GM04504 (cell line): ENCODE results near the gene PCYT2.
"Not testable (repeated sequence)": the region's sequence is repeated elsewhere in the genome, so short reads cannot be mapped to it uniquely, and the experiment has no call there.

Experiments
- DNase-seq: peaks from one replicate; pipeline ENCODE4 v3.0.0-alpha.2; 2012; ENCODE audit warnings: low read depth

Gene PCYT2

DNA sequence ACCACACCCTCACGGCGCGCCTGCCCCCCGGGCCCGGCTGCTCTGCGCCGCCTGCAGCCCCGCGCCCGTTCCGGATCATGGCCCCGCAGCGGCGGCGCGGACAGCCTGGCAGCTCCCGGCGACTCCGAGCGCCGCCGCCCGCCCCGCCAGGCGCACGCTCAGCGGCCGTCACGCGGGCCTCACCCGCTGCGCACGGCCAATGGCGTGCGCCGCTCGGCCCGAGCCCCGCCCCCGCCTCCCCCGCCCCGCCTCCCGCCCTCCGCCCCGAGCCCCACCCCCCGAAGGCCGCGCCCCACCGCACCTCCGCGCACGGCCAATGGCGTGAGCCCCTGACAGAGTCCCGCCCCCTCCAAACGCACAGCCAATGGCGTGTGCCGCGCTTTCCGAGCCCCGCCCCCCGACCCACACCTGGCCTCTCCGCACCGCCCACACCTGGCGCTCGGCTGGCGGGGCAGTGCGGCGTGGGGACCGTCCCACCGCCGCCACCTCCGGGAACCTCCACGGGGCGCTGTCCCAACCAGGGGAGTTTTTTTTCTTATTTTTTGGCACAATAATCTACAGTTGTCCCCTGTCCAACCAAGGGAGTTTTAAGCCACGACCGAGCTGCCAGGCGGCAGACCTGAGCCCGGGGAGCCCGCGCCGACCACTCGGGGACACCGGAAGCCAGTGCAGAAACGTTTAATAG lies at the start of gene PCYT2:
TSS of gene PCYT2 (minus strand) at position 123 of the 685 bp plus-strand sequence. CDS start at position 79, 44 bp downstream.
- DNase-seq: peak; percentile 59

GRCh38 chr17:81960130-81960958 lies 49.1 kb upstream of the PCYT2 start:
- DNase-seq: no peak

- DNase-seq: no peak
Observed at GRCh38 chr17:81959362-81960129, 48.3 kb upstream of the PCYT2 start.

GRCh38 chr17:81958633-81959342 lies 47.6 kb upstream of the PCYT2 start:
- no peak for DNase-seq

DNA sequence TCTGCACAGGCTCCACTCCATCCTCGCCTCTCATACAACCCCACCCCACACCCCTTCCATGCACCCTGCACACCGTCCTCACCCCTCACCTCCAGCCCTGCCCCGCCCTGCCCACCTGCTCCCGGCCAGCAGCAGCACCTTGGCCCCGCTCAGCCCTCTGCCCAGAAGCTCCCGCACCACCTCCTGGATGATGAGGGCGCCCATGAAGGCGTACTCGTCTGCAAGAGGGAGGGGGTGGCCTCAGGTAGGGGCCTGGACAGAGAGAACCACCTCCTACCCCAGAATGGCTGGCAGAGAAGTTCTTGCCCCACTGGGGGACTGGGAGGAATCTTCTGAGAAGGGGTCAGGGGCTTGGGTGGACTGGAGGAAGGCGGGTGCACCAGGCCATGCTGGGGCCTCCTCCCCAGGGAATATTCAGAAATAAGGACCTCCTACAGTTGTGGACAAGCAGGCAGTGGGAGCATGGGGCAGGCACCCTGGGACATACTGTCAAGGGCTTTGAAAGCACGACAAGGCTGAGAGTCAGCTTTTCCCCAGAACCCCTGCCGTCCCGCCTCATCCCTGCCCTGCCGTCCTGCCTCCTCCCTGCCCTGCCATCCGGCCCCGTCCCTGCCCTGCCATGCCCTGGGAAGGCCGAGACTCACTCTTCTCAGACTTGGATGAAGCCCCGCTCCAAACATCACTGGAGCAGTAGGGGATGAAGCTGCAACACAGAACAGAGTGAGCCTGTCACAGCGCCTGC lies 46.7 kb upstream of the PCYT2 start:
- no peak for DNase-seq

GRCh38 chr17:81956607-81957589 lies 45.7 kb upstream of the PCYT2 start:
- DNase-seq: no peak

- no peak for DNase-seq
Observed at GRCh38 chr17:81955756-81956544, 44.8 kb upstream of the PCYT2 start.

DNA sequence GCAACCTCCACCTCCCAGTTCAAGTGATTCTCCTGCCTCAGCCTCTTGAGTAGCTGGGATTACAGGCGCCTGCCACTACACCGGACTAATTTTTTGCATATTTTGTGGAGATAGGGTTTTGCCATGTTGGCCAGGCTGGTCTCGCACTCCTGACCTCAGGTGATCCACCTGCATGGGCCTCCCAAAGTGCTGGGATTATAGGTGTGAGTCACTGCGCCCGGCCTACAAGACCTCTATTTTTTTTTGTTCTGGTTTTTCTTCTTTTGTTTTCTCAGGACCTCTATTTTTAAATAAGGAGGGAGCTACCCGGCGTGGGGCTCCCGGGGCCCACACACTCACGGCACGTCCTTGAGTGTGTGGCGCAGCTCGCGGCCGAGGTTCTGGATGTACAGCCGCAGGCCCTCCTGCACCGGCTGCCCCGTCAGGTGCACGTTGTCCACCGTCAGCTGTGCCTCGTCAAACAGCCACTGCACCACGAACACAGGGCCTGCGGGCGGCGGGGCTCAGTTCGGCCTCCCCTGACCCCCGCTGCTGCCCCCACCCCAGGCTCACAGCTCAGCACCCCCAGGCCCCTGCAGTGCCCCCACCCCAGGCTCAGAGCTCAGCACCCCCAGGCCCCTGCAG lies 44.0 kb upstream of the PCYT2 start:
- no peak for DNase-seq

DNA sequence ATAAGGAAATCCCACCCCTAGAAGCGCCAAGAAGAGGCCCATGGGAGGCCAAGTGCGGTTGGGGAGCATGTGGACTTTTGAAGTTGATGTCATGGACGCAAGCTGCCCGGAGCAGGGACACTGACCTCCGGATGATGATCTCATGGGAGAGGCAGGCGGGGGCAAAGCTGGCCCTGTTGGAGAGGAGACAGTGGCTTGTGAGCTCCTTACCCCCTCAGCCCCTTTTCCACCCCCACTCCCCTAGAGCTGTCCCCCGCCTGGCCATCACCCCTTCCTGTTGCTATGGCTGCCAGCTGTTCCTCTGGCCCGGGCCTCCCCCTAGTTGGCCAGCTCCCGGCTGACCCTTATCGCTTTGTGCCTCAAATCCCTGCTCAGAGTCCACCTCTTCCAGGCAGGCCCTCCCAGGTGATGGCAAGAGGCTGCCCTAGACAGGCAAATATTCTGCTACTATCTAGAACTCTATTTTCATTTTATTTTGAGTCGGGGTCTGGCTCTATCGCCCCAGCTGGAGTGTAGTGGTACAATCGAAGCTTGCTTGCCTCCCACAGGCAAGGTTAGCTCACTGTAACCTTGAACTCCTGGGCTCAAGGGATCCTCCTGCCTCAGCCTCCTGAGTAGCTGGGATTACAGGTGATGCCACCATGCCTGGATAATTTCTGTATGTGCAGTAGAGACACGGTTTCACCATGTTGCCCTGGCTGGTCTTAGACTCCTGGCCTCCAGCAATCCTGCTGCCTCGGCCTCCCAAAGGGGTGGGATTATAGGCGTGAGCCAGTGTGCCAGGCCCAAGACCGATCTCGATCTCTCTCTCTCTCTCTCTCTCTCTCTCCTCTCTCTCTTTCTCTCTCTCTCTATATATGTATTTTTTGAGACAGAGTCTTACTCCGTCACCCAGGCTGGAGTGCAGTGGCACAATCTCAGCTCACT lies 43.2 kb upstream of the PCYT2 start:
- DNase-seq: no peak

- not testable (repeated sequence) for DNase-seq
Observed at GRCh38 chr17:81953443-81953842, 42.2 kb upstream of the PCYT2 start.

DNA sequence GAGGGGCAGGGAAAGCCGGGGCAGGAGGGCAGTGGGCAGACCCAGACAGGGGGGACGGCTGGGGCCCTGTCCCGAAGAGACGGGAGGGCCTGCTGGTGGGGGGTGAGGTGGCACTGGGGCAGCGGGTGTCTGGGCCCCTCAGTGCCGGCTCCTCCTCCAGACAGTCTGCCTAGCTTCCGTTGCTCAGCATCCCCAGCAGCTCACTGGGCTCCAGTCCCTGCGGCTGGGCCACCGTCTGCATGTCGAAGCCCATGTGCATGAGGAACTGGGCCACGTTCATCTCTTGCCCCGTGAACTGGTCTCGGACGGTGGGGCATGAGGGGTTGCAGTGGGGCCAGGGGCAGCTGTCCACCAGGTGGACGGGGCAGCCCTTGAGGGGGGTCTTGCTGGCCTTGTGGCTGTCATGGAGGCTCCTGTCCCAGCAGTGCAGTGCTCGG lies 41.6 kb upstream of the PCYT2 start:
- no peak for DNase-seq

- no peak for DNase-seq
Observed at GRCh38 chr17:81951785-81952684, 40.8 kb upstream of the PCYT2 start.

DNA sequence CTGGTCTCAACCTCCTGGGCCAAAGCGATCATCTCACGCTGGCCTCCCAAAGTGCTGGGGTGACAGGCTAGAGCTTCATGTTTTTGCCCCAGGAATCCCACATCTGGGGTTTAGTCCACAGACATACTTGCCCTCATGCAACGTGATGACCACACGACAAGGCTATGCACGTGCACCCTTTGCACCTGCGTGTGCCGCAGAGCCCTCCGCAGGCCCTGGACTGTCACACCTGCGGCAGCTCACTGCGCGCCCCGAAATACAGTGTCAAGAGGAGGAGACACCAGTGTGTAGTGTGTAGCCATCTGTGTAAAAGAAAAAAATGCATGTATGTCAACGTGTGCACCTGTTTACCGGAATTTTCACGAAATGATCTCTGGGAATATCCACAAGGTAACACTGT lies 39.3 kb upstream of the PCYT2 start:
- no peak for DNase-seq

GRCh38 chr17:81948635-81949378 lies 37.6 kb upstream of the PCYT2 start:
- no peak for DNase-seq

- no peak for DNase-seq
Observed at GRCh38 chr17:81947189-81947588, 36.0 kb upstream of the PCYT2 start, which contains the start of gene MYADML2. Gene MYADML2, minus strand, starts transcription at chr17:81947233. Its CDS starts 5,492 bp downstream, at chr17:81941741.

DNA sequence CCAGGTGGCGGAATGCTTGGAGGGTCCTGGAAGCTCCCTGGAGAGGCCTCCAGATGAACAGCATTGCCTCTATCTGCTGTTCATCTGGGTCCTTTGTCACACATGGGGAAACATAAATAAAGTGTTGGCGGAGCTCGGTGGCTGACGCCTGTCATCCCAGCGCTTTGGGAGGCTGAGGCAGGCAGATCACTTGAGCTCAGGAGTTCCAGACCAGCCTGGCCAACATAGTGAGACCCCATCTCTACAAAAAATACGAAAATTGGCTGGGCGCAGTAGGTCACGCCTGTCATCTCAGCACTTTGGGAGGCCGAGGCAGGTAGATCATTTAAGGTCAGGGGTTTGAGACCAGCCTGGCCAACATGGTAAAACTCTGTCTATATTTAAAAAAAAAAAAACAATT lies 33.7 kb upstream of the PCYT2 start:
- DNase-seq: no peak
